Endothelial cell of umbilical vein (primary cell): ENCODE measurements around the gene CHCHD10. TPM values are rescaled to one million over a fixed set of nuclear protein-coding genes. Genes with fewer than 3 reads are reported as not detected.

Source experiments
- BruUV-seq: library from RNA; stranded (reverse); fragments of 400-500 nt; replicated peaks from 2 replicates; lab custom pipeline; 2021; lab: Mats Ljungman, UMichigan
- CTCF ChIA-PET: fragments of 300-600, 350-600 bp; sonication (Branson Sonifier 250); formaldehyde crosslinking; loops from one replicate; lab custom pipeline; 2021; ENCODE audit warnings: antibody characterized with exemption, inconsistent platforms; lab: Charles Lee
- POLR2A ChIA-PET: fragments of 300-600, 350-600 bp; sonication (Branson Sonifier 250); formaldehyde crosslinking; loops from one replicate; lab custom pipeline; 2021; ENCODE audit warnings: antibody characterized with exemption, inconsistent platforms; lab: Charles Lee
- DNase-seq: peaks from one replicate; pipeline ENCODE4 v3.0.0-alpha.2; 2011; ENCODE audit warnings: low read depth, low spot score
- FAIRE-seq: peaks from 2 replicates; lab custom pipeline; 2011; peaks lifted over from hg19 to GRCh38; lab: Jason Lieb, UNC
- H2AFZ ChIP-seq: 2 replicates; pipeline ENCODE4 v1.6.0; 2012; ENCODE audit warnings: low read depth, low read length, control low read depth, inconsistent platforms
- H3K27ac ChIP-seq: 2 replicates; pipeline ENCODE4 v1.5.1; 2011; ENCODE audit warnings: low read depth, mild to moderate bottlenecking, control low read depth, low read length, moderate library complexity; ENCODE audit not compliant: insufficient read depth
- H3K27me3 ChIP-seq, 2 experiments: 2 replicates each; pipeline versions ENCODE4 v1.6.0 to v1.6.1; 2011; ENCODE audit warnings: low read length in 2 of 2, mixed read lengths in 1 of 2; ENCODE audit not compliant: control insufficient read depth in 2 of 2, insufficient read depth in 2 of 2
- H3K36me3 ChIP-seq, 2 experiments: 2 replicates in 1 of 2; 3 replicates in 1 of 2; pipeline ENCODE4 v1.5.1; 2011; ENCODE audit warnings: low read length in 2 of 2, mild to moderate bottlenecking in 1 of 2, moderate library complexity in 1 of 2; ENCODE audit not compliant: control insufficient read depth in 2 of 2, insufficient read depth in 2 of 2; ENCODE audit errors: extremely low read depth in 1 of 2
- H3K4me1 ChIP-seq: 3 replicates; pipeline ENCODE4 v1.5.1; 2011; ENCODE audit warnings: mild to moderate bottlenecking, low read length; ENCODE audit not compliant: control insufficient read depth, insufficient read depth; ENCODE audit errors: extremely low read depth
- H3K4me2 ChIP-seq: 2 replicates; pipeline ENCODE4 v1.6.1; 2011; ENCODE audit warnings: low read length, control low read depth, mixed read lengths; ENCODE audit not compliant: insufficient read depth
- H3K4me3 ChIP-seq, 3 experiments: fragments of 200-600 bp in 1 of 3; sonication (generic), shearing (Covaris generic) in 1 of 3; replicated peaks in 1 of 3; 2 replicates each; pipeline ENCODE4 v1.5.1; 2011 to 2016; ENCODE audit warnings: control low read depth in 3 of 3, low read length in 3 of 3, mild to moderate bottlenecking in 2 of 3, inconsistent platforms in 1 of 3, low read depth in 1 of 3, moderate library complexity in 1 of 3; ENCODE audit not compliant: insufficient read depth in 1 of 3
- H3K79me2 ChIP-seq: 2 replicates; pipeline ENCODE4 v1.6.0; 2012; ENCODE audit warnings: low read length, inconsistent platforms; ENCODE audit not compliant: control insufficient read depth, insufficient read depth
- H3K9ac ChIP-seq: replicated peaks from 2 replicates; pipeline ENCODE3; 2011; ENCODE audit warnings: low read length, control low read depth; ENCODE audit not compliant: insufficient read depth; ENCODE audit errors: extremely low read depth
- H3K9me1 ChIP-seq: replicated peaks from 3 replicates; pipeline ENCODE4 v1.6.0; 2011; ENCODE audit warnings: mild to moderate bottlenecking, low read length; ENCODE audit not compliant: control insufficient read depth, insufficient read depth; ENCODE audit errors: extremely low read depth
- H3K9me3 ChIP-seq: replicated peaks from 2 replicates; pipeline ENCODE4 v1.5.1; 2012; ENCODE audit warnings: low read length, inconsistent platforms; ENCODE audit not compliant: control insufficient read depth, insufficient read depth
- H4K20me1 ChIP-seq: replicated peaks from 2 replicates; pipeline ENCODE3; 2011; ENCODE audit warnings: mild to moderate bottlenecking, low read length; ENCODE audit not compliant: control insufficient read depth, insufficient read depth; ENCODE audit errors: extremely low read depth
- EZH2 ChIP-seq: IDR thresholded peaks from 2 replicates; pipeline ENCODE4 v1.6.1; 2012; ENCODE audit warnings: borderline replicate concordance, low read depth, mild to moderate bottlenecking, moderate library complexity, low read length, inconsistent platforms; ENCODE audit not compliant: severe bottlenecking
- FOS ChIP-seq: IDR thresholded peaks from 2 replicates; pipeline ENCODE4 v1.6.1; 2011; ENCODE audit warnings: mild to moderate bottlenecking, low read length, moderate library complexity, borderline replicate concordance; ENCODE audit not compliant: insufficient read depth
- GATA2 ChIP-seq: IDR thresholded peaks from 2 replicates; pipeline ENCODE4 v1.7.0; 2011; ENCODE audit warnings: low read depth, mild to moderate bottlenecking, moderate library complexity, mixed read lengths, low read length; ENCODE audit not compliant: insufficient read length, insufficient read depth
- JUN ChIP-seq: IDR thresholded peaks from 2 replicates; pipeline ENCODE4 v1.6.1; 2011; ENCODE audit warnings: borderline replicate concordance, low read depth; ENCODE audit not compliant: insufficient read length, insufficient read depth
- MYC ChIP-seq: IDR thresholded peaks from one replicate; pipeline ENCODE4 v1.6.1; 2011; ENCODE audit warnings: mild to moderate bottlenecking, low read depth, low read length
- POLR2A ChIP-seq: IDR thresholded peaks from 2 replicates; pipeline ENCODE4 v1.6.1; 2012; ENCODE audit warnings: low read depth, mild to moderate bottlenecking, control low read depth, low read length
- POLR2AphosphoS5 ChIP-seq: IDR thresholded peaks from 2 replicates; pipeline ENCODE4 v1.6.1; 2012; ENCODE audit warnings: low read depth, mild to moderate bottlenecking, control low read depth, low read length, moderate library complexity; ENCODE audit not compliant: insufficient read depth
- dilution Hi-C: fragments of 300-500 bp; cut with MboI; formaldehyde crosslinking; loops from one replicate; pipeline ENCODE4 v1.15.0; 2019; ENCODE audit warnings: low sequenced_read_pairs; ENCODE audit not compliant: extremely low pct_ligation_motif_present
- intact Hi-C: fragments of 100-400 bp; cut with micrococcal nuclease; formaldehyde crosslinking; loops from one replicate; pipeline ENCODE4 v1.10.0; 2022
- polyA plus RNA-seq, 4 experiments: library from polyadenylated mRNA; depleted of rRNA in 3 of 4; stranded (reverse) in 3 of 4; unstranded in 1 of 4; fragments of >200 nt; gene quantifications; 2 replicates each; pipeline versions ENCODE4 v1.2.1 to v1.2.3, GENCODE V29; 2011 to 2012; ENCODE audit warnings: missing spikeins in 1 of 4
- total RNA-seq: library from RNA; stranded (reverse); gene quantifications from 2 replicates; pipeline ENCODE4 v1.2.3, GENCODE V29; 2021
- TF ChIP-seq, protein P1 (sequence below): IDR thresholded peaks from 2 replicates; pipeline ENCODE4 v1.6.1; 2011; ENCODE audit not compliant: insufficient read depth, insufficient read length
- TF ChIP-seq, protein P2 (sequence below), 2 donors: IDR thresholded peaks; 1 replicate in 1 of 2; 2 replicates in 1 of 2; pipeline ENCODE4 v1.5.1; 2011; ENCODE audit warnings: low read length in 2 of 2, mild to moderate bottlenecking in 2 of 2, moderate library complexity in 2 of 2, control low read depth in 1 of 2, inconsistent platforms in 1 of 2, low read depth in 1 of 2; ENCODE audit not compliant: insufficient read depth in 1 of 2; ENCODE audit errors: extremely low read depth in 1 of 2

Gene CHCHD10
- total and polyA plus RNA-seq, 2 donors (not counting 3 experiments of a cell fraction or from before 2014, with no cell fraction given), result 28.1 to 75.6 TPM

DNA sequence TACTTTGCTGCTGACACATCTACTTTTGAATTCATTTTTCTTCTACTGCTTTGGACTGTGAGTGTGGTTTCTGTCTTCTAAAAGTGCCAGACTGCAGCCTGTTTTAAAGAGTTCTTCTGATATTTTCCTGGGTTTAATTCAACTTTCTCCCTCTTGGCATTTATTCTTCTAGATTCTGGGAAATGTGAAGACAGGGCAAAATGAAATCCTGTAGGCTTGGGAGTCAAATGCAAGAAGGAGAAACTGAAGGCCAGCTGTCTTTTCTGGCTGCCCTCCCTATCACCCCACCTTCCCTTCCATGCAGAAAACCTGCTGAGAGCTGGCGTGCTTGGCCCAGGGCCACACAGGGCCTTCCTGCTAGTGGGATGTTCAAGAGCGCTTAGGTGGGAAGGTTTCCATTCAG is 24.5 kb downstream of the CHCHD10 start:
- Histone ChIP-seq H3K9ac (no peak overlapping the region), H3K9me3 (no peaks in the 10 kb centered on the region), H3K4me1 (no peaks in the 10 kb centered on the region), H3K9me1 (no peaks in the 10 kb centered on the region), H3K36me3 (peaks cover 5 to 23% of the 10 kb centered on the region in 2 experiments), H3K27me3 (no peaks in the 10 kb centered on the region), H3K4me2 (no peak overlapping the region), H4K20me1 (no peaks in the 10 kb centered on the region), H2AFZ (no peak overlapping the region), H3K79me2 (no peaks in the 10 kb centered on the region), H3K27ac (no peak overlapping the region), H3K4me3 (no peak overlapping the region)
- intact Hi-C loops, result no loop called here
- DNase-seq (no peak), FAIRE-seq (no peak)
- POLR2A ChIA-PET, result no interaction called here
- CTCF ChIA-PET, result interaction anchor here (2.0 kb wide), 1 partner anchor 106 kb away, joined by 5 read pairs; no protein-coding TSS in a partner anchor
- TF ChIP-seq POLR2AphosphoS5 (no peak), JUN (no peak), GATA2 (no peak), POLR2A (no peak), MYC (no peak), EZH2 (no peak), FOS (no peak)
- TF ChIP-seq, protein P1, sequence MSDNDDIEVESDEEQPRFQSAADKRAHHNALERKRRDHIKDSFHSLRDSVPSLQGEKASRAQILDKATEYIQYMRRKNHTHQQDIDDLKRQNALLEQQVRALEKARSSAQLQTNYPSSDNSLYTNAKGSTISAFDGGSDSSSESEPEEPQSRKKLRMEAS, result no peak
- TF ChIP-seq, protein P2, sequence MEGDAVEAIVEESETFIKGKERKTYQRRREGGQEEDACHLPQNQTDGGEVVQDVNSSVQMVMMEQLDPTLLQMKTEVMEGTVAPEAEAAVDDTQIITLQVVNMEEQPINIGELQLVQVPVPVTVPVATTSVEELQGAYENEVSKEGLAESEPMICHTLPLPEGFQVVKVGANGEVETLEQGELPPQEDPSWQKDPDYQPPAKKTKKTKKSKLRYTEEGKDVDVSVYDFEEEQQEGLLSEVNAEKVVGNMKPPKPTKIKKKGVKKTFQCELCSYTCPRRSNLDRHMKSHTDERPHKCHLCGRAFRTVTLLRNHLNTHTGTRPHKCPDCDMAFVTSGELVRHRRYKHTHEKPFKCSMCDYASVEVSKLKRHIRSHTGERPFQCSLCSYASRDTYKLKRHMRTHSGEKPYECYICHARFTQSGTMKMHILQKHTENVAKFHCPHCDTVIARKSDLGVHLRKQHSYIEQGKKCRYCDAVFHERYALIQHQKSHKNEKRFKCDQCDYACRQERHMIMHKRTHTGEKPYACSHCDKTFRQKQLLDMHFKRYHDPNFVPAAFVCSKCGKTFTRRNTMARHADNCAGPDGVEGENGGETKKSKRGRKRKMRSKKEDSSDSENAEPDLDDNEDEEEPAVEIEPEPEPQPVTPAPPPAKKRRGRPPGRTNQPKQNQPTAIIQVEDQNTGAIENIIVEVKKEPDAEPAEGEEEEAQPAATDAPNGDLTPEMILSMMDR (IDR thresholded peaks at IDR 0.05; ENCODE audit: extremely low read depth in 1 of 2, insufficient read depth in 1 of 2, low read depth in 1 of 2, low read length in 2 of 2), result no peak
- dilution Hi-C loops, result no loop called here
- BruUV-seq, result no TSS peak
